ENCODE results near the gene ID2.

ID2 gene

DNA sequence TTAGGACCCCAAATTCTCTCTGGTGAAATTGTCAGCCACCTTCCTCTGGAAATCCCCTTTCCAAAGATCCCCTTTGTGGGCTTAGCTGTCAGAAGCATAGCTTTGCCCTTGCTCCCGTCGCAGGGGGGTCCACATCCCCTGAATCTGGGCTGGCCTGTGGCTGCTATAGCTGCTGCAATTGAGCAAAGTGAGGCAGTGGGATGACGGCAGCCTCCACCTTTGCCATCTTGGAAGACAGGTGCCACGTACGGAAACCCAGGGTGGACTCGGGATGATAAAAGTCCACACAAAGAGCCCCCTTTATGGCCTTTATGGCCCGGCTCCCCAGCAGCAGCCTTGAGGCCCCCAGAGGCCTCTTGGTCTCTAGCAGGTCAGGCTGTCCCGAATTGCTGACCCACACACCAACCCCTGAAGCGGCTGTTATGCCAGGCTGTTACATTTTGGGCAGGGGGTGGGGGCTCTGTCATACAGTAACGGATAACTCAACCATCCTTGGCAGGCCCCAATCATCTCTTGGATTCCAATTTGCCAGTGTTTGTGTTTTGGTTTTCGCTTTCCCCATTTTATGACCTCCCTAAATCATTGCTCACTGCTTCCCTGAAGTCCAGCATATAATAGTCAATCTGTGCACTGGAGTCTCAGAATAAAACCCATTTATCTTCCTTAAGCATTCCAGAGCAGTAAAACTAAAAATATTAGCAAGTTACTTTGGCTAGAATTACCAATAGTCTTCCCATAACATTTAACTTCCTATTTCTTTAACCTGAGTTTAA, 33.2 kb upstream of the ID2 start:
- no peak for DNase-seq

DNA sequence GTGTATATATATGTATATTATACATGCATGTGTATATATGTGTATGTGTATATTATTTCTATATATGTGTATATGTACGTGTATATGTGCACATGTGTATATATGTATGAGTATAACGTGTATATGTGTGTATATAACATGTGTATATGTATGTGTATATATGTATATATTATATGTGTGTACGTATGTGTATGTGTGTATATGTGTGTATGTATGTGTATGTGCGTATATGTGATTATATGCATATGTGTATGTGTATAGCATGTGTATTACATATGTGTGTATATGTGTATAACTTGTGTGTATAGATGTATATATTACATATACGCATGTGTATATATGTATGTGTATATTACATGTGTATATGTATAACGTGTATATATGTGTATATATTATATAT, 32.1 kb upstream of the ID2 start:
- DNase-seq: no peak

DNA sequence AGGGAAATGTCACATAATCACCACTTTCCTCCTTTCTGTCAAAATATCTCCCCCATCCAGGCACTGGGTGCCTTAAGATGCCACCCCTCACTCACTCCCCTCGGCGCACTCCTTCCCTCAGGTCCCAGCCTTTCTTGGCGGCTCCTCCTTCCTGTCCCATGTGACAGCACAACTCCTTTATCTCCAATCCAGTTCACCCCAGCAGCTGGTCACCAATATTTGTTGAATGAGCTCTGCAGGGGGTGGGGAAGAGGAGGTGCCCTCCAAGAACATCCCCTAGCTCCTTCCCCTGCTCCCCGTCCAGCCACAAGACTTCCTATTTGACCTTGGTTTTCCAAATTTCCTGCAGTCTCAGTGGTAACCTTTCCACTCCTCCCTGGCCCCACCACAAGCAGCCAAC, 31.6 kb upstream of the ID2 start:
- no peak for DNase-seq

DNA sequence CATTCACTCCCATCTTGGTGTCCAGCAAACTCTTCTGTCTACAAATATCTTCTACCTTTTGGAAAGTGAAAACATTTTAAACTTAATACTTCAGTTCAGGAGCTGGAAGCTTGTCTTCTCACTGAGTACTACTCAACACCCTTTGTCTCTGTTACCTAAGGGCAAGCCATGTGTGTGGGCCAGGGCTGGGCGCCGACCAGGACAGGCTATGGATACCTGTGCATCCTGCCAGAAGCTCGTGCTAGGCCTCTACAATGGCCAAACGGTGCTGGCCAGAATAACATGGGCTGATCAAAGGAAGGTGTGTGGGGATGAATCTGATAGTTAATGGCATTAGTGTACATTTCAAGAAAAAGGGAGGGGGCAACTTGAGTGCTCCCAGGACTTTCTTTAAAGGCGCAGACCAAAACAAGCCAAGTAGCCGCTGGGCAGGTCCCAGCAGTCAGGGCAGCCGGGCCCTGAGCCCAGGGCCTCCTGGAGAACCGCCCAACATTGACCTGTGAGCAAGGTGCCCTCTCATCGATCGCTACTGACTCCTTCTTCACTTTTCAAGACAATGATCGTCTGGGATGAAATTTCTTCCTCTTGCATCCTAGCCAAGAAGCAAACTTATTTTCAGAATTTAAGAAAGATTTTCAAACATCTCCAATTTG, 29.0 kb upstream of the ID2 start:
- no peak for DNase-seq

DNA sequence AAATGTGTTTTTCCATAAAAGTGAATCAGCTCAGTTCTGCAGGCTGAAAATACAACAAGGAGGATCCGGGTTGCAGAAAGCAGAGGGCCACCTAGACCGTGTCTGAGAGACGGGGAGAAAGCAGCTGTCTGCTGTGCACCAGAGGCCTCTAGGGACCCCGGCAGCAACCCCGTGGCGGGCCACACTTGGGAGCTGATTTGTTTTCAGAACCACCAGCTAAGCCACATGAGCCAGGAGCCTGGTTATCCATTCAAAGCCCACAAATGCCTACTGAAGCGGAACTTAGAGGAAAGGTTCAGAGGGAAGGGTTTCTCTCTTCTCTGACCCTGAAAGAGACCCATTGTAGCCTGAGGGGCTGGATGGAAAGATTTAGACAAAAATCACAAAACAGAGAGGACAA, 28.4 kb upstream of the ID2 start:
- no peak for DNase-seq

DNA sequence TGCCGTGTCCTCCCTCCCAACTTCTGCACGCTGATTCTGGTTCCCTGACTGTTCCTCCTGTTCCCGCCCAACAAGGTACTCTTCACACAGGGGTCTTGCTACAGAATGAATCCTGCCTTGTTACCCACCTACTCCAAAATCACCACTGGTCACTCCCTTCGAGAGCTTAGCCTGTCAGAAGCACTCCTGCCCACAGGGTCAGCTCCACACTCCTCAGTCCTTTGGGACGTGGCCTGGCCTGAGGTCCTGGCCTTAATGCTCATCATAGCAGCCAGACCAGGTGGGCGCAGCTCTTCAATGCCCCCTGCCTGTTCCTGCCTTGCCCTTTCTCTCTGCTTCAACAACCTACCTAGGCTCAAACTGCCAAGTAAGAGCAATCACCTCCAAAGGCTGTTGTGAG, 27.8 kb upstream of the ID2 start:
- no peak for DNase-seq

DNA sequence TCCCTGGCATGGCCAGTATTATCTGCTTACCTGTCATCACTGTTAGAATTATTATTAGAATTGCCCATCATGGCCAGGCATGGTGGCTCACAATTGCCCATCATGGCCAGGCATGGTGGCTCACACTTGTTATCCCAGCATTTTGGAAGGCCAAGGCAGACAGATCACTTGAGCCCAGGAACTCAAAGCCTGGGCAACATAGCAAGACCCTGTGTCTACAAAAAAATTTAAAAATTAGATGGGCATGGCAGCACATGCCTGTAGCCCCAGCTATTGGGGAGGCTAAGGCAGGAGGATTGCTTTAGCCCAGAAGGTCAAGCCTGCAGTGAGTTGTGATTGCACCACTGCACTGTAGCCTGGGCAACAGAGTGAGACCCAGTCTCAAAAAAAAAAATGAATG, 27.4 kb upstream of the ID2 start:
- DNase-seq: no peak

DNA sequence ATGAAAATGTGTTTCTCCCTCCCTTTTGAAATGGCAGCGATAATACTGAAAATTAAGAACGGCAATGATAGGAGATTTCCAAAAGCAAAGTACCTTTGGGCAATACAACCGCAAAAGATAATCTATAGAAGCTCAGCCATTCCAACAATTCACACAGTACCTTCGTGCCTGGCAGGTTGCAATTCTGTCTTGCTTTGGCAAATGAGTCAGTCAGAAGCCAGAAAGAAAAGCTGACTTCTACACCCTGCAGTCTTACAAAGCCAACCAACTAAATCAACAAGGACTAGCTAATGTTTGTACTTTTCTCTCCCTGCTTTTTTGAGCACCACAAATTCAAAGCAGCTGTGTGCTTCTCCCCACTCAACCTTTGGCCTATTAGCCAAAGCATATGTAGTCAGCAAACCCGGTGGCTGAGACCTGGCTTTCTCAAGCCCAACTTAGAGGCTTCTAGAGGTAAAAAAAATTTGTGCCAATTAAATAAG, 25.7 kb upstream of the ID2 start:
- DNase-seq: no peak

DNA sequence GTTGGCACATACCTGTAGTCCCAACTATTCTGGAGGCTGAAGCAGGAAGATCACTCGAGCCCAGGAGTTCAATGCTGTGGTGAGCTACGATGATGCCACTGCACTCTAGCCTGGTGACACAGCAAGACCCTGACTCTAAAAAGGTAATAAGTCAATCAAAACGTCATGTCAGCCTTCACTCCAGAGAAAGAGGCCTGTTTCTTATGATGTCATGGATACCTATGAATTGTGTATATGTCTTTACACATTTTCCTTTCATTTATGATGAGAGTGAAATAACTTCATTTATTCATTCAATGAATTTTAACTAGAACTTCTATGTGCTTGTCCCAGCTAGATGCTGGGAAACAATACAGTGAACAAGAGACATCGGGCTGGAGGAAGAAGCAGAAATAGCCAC, 25.0 kb upstream of the ID2 start:
- no peak for DNase-seq

DNA sequence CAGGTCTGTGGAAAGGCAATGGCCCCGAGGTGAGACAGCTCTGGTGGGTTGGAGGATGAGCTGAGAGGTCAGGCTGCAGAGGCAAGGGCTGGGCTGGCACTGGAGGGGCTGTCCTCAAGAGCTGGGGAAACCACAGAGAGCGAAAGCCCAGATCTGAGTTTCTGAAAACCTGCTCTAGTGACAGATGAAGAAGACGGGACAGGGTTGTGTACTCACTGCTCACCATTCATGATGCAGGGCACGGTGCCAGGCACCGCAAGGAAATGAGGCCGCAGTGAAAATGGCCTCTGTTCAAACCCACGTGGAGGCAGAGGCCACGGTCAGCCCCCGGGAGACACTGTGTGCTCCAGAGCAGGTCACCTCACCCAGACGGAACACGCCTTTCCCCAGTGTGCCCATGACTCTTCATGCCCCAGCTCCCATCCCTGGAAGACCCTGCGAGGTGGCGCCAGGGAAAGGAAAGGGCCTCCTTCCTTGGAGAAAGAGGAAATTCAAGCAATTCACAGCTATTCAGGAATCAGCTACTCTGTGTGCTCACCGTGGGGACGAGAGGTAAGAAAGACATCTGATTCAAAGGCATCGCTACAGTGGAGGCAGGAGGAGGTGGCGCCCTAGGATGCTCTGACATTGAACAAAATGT, 24.3 kb upstream of the ID2 start:
- no peak for DNase-seq

DNA sequence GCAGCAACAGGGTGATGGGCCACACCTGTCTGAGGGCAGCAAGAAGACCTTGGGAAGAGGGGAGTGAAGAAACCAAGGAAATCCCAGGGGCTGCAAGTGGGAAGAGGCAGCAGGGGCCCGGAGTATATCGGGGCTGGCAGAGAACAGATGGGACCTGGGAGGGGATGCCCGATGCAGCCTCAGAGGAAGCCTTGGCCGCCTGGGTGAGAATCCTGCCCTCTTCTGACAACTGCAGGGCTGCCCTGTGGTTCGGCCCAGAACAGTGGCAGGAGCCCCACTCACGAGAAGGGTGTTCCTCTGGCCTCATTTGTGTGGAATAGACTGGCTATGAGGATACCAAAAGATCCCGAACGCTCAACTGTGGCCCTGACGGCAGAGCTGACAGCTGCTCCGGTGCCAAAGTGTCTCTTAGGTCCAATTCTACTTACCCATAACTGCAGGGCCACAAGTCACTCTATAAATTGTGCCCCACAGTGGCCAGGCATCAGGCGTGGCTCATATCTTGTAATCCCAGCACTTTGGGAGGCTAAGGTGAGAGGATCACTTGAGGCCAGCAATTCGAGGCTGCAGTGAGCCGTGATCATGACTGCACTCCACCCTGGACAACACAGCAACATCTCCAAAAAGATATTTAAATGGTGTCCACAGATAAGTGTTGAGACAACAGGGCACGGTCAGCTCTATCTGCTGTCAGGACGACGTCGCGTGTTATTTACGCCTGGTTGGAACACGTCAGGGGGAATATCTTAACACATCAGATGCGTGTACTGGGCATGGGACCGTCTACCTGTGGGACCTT, 23.6 kb upstream of the ID2 start:
- no peak for DNase-seq

DNA sequence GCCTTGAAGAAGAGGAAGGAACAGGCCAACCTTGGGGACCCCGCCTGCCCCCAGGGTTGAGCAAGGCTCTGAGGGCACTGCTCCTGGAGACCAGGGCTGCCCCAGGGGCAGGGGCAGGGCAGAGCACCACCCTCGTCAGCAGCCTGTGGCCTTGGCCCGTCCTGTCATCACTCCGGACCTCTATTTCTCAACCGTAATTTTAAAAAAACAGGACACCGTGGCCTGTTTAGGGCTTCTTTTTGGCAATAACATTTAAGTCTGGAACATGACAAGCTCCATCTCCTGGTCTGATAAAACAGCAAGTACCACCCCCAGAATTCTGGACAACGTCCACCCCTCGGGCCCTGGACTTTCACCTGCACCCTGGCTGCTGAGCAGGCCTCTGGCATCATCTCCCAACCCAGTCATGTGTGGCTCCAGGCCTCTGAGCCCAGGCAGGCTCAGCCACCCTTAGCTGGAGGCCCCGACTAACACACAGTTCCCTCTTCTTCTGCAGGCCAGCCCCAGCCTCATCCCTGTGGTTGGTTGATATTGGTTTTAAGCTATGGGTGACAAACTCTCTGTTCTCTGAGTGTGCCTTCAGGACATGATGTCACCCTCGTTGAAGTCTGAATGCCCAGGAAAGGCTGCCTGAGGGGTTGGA, 22.6 kb upstream of the ID2 start:
- DNase-seq: no peak

DNA sequence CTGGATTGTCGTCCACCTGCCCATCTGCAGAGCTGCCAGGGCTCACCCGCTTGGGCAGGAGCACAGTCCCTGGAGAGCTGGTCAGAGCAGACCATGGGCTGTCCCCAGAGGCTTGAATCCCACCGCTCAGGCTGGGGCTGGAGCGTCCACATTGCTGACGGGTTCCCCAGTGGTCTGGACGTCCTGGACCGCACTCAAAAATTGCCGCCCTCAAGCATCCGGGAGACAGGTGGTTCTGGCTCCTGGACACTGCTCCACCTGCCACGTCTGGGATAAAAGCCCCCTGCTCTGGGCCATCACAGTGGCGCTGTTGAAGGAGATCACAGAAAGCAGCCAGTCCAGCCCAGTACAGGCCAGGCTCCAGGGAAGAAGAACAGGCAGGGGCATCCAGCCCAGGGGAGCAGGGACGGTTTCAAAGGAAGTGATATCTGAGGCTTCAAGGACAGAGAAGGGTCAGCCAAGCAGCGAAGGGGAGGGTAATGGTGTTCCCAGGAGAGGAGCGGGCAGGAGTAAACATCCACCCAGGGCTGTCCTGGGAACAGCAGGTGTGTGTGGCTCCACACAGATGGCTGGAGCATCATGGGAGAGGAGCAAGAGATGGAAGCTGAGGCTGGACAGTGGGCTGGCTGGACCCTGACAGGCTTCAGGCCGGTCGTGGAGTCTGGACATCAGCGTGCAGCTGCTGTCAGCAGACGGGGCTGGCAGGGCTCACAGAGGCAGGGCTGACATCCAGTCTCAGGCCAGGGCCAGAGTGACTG, 21.9 kb upstream of the ID2 start:
- DNase-seq: no peak

DNA sequence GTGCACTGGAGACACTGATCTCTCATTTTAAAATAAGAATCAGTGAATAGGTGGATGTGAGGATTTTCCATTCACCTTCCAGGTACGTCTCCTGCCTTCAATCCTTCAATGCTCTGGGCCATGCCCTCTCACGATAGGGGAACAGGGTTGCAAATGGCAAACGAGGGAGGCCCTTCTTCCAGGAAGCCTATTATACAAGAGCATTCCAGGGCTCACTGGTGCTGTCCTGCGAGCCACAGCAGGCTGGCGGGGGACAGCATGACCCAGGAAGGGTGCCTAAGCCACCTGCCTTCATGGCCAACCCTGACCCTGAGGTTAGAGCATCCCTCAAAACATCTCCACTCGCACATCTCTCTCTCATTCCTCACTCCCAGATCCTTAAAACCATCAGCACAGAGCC, 20.6 kb upstream of the ID2 start:
- no peak for DNase-seq

DNA sequence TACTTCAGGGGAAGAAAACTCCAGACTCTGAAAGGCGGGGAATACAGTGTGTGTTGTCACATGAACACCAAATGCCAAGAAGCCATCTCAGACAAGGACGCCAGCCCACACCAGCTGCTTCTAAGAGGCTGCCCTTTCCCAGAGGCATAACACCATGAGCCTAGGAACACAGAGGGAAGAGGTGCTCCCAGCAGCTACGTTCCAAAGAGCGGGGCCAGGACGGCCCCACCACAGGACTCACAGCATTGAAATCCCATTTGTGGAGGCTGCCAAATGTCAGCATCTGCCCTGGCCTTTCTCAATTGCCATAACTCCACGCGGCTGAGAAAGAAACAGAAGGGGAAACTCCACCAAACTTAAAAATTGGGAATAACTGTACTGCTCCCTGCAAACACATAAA, 20.1 kb upstream of the ID2 start:
- no peak for DNase-seq

DNA sequence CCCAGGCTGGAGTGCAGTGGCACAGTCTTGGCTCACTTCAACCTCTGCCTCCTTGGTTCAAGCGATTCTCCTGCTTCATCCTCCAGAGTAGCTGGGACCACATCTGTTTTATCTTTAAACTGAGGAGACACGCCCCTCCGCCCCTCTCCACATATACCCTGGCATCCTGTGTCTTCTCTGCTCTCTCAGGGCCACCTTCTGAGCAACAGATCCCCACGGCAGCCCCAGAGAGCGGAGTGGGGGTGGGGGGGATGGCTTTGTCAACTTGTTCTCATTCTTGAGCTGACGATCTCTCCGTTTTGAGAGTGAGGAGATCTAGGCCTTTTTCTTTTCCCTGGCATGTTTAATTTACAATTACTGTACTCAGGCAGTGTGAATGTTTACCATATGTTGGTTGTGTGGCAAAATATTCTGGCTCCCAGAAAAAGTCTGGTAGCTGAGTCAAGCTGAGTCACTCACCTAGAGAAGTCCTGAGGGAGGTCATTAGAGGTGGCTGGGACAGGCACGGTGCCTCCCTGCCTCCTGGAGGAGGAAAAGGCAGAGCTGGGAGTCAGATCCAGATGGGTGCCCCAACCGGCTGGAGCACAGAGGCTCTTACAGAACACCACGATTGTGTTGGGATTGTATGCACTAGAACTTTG, 19.5 kb upstream of the ID2 start:
- no peak for DNase-seq

DNA sequence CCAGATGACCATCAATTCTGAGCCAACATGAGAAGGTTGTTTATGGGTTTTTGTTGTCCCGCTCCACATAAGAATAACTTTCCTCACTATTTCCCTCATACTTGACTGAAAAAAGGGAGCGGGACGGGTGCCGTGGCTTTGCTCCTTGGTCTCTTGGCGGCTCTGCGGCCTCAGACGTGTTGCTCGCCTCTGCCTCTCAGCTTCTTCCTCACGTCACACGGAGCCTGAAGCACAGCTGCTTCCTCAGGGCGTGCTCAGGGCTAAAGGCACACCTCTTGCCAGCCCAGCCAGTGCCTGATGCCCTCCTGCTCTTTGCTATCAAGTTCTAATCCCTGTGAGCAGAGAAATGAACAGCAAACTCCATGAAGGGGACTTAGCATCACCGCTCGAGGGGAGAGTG, 17.9 kb upstream of the ID2 start:
- DNase-seq: no peak

DNA sequence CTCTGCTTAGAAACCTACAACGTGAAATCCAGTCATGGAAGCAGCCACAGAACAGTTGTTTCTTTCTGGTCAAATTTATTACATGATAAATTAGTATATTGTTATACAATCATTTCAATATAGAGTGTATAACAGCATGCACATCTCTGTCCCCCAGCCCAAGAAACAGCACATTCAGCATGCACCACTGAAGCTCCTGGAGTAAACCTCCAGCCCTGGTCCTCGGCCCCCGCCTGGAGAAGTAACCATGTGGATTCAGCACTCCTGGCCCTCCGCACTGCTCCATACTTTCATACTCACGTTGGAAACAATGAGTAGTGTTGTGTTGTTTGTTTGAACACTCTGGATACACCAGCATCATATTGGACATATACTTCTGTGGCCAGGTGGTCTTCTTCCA, 15.3 kb upstream of the ID2 start:
- no peak for DNase-seq

DNA sequence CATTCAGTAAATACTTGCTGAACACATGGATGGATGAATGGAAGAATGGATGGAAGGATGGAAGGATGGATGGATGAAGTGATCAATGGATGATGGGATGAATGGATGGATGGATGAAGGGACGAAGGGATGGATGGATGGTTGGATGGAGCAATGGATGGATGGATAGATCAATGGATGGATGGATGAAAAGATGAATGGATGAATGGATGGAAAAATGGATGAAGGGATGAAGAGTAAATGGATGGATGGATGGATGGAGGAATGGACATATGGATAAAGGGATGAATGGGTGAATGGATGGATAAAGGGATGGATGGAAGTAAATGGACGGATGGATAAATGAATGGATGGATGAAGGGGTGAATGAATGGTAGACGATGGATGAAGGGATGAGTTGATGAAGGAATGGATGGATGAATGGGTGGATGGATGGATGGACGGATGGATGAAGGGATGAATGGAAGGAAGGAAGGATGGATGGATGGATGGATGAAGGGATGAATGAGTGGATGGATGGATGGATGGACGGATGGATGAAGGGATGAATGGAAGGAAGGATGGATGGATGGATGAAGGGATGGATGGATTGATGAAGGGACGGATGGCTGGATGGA, 13.9 kb upstream of the ID2 start:
- DNase-seq: no peak

DNA sequence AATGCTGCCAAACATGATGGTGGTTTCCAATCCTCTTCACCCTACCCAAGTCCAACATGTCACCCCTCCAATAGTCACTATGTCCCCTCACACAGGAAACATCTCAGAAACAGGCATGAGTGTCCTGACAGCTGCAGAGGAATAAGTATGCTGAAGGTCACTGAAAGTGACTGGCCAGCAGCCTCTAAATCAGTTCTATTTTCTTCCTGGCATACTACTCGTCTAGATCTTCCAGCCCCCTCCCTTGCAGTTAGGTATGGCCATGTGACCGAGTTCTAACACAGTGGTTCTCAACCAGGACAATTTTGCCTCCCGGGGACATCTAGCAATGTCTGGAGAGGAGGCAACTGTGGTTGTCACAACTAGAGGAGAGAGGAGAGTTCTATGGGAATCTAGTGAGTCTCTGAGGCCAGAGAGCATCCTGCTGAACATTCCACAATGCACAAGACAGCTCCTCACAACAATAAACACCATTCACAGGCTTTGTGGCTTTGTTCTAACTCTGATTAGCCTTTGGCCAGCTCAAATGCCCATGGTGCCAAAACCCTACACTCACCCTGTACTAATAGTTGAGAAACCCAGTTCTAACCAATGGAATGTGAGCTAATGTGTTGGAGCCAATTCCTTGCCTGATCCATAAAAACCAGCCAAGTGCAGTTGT, 12.6 kb upstream of the ID2 start:
- DNase-seq: no peak

DNA sequence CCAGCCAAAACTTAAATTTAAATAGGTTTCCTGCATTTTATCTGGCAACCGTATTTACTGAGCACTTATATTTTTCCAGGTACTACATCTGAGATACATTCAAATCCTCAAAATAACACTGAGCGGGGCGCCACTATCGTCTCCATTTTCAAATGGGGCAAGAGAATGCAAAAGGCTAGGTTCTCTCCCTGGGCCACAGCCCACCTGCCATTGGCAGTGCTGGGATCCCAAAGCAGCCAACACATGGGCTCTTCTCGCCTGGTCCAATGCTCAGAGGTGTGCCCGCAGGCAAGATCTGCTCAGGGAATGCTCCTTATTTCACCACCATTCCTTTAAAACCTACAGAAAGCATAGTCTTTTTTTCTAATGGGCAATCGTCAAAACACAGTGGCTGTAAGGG, 11.3 kb upstream of the ID2 start:
- DNase-seq: no peak

Measured in CD4-positive, alpha-beta T cell treated with Interleukin-4 for 4 hours (primary cell).